ENCODE data around the gene MDFI.

DNA sequence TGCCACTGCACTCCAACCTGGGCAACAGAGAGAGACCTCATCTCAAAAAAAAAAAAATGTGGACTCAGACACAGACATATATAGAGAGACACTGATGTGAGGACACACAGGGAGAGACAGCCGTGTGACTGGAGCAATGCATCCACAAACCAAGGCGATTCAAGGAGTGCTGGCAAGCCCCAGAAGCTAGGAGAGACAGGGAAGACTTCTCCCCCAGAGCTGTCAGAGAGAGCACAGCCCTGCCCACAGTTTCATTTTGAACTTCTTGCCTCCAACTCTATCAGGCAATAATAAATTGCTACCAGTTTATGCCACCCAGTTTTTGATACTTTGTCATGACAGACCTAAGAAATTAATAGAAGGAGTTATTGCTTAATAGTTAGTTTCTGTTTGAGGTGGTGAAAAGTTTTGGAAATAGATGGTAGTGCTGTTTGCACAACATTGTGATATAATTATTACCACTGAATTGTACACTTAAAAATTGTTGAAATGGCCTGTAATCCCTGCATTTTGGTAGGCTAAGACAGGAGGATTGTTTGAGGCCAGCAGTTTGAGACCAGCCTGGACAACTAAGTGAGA, 5.1 kb upstream of the MDFI start:
- TF ChIP-seq, protein P1, sequence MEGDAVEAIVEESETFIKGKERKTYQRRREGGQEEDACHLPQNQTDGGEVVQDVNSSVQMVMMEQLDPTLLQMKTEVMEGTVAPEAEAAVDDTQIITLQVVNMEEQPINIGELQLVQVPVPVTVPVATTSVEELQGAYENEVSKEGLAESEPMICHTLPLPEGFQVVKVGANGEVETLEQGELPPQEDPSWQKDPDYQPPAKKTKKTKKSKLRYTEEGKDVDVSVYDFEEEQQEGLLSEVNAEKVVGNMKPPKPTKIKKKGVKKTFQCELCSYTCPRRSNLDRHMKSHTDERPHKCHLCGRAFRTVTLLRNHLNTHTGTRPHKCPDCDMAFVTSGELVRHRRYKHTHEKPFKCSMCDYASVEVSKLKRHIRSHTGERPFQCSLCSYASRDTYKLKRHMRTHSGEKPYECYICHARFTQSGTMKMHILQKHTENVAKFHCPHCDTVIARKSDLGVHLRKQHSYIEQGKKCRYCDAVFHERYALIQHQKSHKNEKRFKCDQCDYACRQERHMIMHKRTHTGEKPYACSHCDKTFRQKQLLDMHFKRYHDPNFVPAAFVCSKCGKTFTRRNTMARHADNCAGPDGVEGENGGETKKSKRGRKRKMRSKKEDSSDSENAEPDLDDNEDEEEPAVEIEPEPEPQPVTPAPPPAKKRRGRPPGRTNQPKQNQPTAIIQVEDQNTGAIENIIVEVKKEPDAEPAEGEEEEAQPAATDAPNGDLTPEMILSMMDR (IDR thresholded peaks at IDR 0.05): no peak
- no peak for TF ChIP-seq POLR2A (IDR thresholded peaks at IDR 0.05)
